DND-41 (cell line): Measurements from ENCODE around the gene MACROD2.

Experiments used
- EZH2 ChIP-seq: IDR thresholded peaks from 3 replicates; pipeline ENCODE4 v1.6.1; 2012; ENCODE audit warnings: borderline replicate concordance, low read depth, mild to moderate bottlenecking, moderate library complexity, low read length, inconsistent platforms; ENCODE audit not compliant: severe bottlenecking
- TF ChIP-seq, protein P1 (sequence below): IDR thresholded peaks from 2 replicates; pipeline ENCODE4 v1.5.1; 2012; ENCODE audit warnings: borderline replicate concordance, low read length, moderate library complexity, mild to moderate bottlenecking; ENCODE audit not compliant: poor library complexity, severe bottlenecking; ENCODE audit errors: extremely low read depth

- TF ChIP-seq, protein P1, sequence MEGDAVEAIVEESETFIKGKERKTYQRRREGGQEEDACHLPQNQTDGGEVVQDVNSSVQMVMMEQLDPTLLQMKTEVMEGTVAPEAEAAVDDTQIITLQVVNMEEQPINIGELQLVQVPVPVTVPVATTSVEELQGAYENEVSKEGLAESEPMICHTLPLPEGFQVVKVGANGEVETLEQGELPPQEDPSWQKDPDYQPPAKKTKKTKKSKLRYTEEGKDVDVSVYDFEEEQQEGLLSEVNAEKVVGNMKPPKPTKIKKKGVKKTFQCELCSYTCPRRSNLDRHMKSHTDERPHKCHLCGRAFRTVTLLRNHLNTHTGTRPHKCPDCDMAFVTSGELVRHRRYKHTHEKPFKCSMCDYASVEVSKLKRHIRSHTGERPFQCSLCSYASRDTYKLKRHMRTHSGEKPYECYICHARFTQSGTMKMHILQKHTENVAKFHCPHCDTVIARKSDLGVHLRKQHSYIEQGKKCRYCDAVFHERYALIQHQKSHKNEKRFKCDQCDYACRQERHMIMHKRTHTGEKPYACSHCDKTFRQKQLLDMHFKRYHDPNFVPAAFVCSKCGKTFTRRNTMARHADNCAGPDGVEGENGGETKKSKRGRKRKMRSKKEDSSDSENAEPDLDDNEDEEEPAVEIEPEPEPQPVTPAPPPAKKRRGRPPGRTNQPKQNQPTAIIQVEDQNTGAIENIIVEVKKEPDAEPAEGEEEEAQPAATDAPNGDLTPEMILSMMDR = no peak
- TF ChIP-seq EZH2 = no peak
Observed at GRCh38 chr20:14816471-14816870, 821.2 kb downstream of the MACROD2 start.
